Measurements from ENCODE around the gene COMMD7.
A peak's percentile ranks its signal among the peaks of the same experiment; 100 is the strongest.

Gene COMMD7

GRCh38 chr20:32681175-32682084 lies 61.8 kb downstream of the COMMD7 start:
- Histone ChIP-seq H3K4me2 (ENCODE audit: low read length, poor library complexity, severe bottlenecking) (no peak overlapping the region), H2BK5ac (ENCODE audit: low read depth, low read length, poor library complexity, severe bottlenecking) (no peak overlapping the region), H4K91ac (ENCODE audit: low read length) (peak overlapping the region; percentile 87), H2BK15ac (ENCODE audit: low read depth, poor library complexity, severe bottlenecking) (peak overlapping the region; percentile 44), H3K4me3 (ENCODE audit: insufficient read depth in 1 of 2, low read depth in 1 of 2, low read length in 2 of 2) (no peak overlapping the region), H3K23ac (ENCODE audit: low read length in 2 of 2) (no peak overlapping the region), H3K27ac (ENCODE audit: low read length, poor library complexity, severe bottlenecking) (peak overlapping the region; percentile 23), H3K14ac (ENCODE audit: low read length in 2 of 2) (no peak overlapping the region), H3K27me3 (ENCODE audit: control insufficient read depth in 1 of 2, insufficient read depth in 1 of 2, low read length in 2 of 2) (no peaks in the 10 kb centered on the region), H2AFZ (ENCODE audit: low read depth, low read length) (no peak overlapping the region), H3K9ac (ENCODE audit: low read length) (peak overlapping the region; percentile 9), H3K79me1 (replicated peaks; ENCODE audit: low read length, poor library complexity, severe bottlenecking) (no peaks in the 10 kb centered on the region), H3K18ac (ENCODE audit: low read depth in 1 of 2, low read length in 2 of 2) (peak overlapping the region; percentile 31 to 46), H3K4ac (ENCODE audit: low read depth in 1 of 2, low read length in 2 of 2) (peak overlapping the region in 1 of 2 experiments; percentile 37), H2BK12ac (ENCODE audit: low read length in 2 of 2) (peak overlapping the region in 1 of 2 experiments; percentile 74), H2AK5ac (ENCODE audit: low read length, severe bottlenecking) (peak overlapping the region; percentile 26), H2BK120ac (ENCODE audit: low read depth, low read length) (no peak overlapping the region), H3K9me3 (ENCODE audit: control insufficient read depth, low read length) (no peaks in the 10 kb centered on the region), H4K8ac (ENCODE audit: low read length) (peak overlapping the region; percentile 85), H3K36me3 (ENCODE audit: control insufficient read depth in 1 of 2, insufficient read depth in 2 of 2, low read depth in 1 of 2, low read length in 2 of 2) (no peaks in the 10 kb centered on the region), H3K4me1 (ENCODE audit: control insufficient read depth, insufficient read depth, low read depth, low read length) (peaks cover 18% of the 10 kb centered on the region)
- WGBS: 45% methylated on average over 17 of the region's 20 CpGs
- DNase-seq: peak; percentile 58

GRCh38 chr20:32680544-32681174 lies 62.6 kb downstream of the COMMD7 start:
- Histone ChIP-seq H3K79me1 (replicated peaks; ENCODE audit: low read length, poor library complexity, severe bottlenecking) (no peaks in the 10 kb centered on the region), H3K4ac (ENCODE audit: low read depth in 1 of 2, low read length in 2 of 2) (peak overlapping the region in 1 of 2 experiments; percentile 37), H3K9me3 (ENCODE audit: control insufficient read depth, low read length) (no peaks in the 10 kb centered on the region), H2BK12ac (ENCODE audit: low read length in 2 of 2) (peak overlapping the region in 1 of 2 experiments; percentile 9), H3K36me3 (ENCODE audit: control insufficient read depth in 1 of 2, insufficient read depth in 2 of 2, low read depth in 1 of 2, low read length in 2 of 2) (no peaks in the 10 kb centered on the region), H2BK5ac (ENCODE audit: low read depth, low read length, poor library complexity, severe bottlenecking) (no peak overlapping the region), H3K14ac (ENCODE audit: low read length in 2 of 2) (no peak overlapping the region), H3K23ac (ENCODE audit: low read length in 2 of 2) (no peak overlapping the region), H4K91ac (ENCODE audit: low read length) (peak overlapping the region; percentile 61), H3K27ac (ENCODE audit: low read length, poor library complexity, severe bottlenecking) (peak overlapping the region; percentile 23), H3K9ac (ENCODE audit: low read length) (peak overlapping the region; percentile 9), H2BK15ac (ENCODE audit: low read depth, poor library complexity, severe bottlenecking) (peak overlapping the region; percentile 44), H3K4me1 (ENCODE audit: control insufficient read depth, insufficient read depth, low read depth, low read length) (peaks cover 21% of the 10 kb centered on the region), H3K4me3 (ENCODE audit: insufficient read depth in 1 of 2, low read depth in 1 of 2, low read length in 2 of 2) (no peak overlapping the region), H4K8ac (ENCODE audit: low read length) (peak overlapping the region; percentile 66), H2AFZ (ENCODE audit: low read depth, low read length) (no peak overlapping the region), H3K27me3 (ENCODE audit: control insufficient read depth in 1 of 2, insufficient read depth in 1 of 2, low read length in 2 of 2) (no peaks in the 10 kb centered on the region), H2BK120ac (ENCODE audit: low read depth, low read length) (no peak overlapping the region), H2AK5ac (ENCODE audit: low read length, severe bottlenecking) (peak overlapping the region; percentile 24), H3K18ac (ENCODE audit: low read depth in 1 of 2, low read length in 2 of 2) (peak overlapping the region; percentile 31 to 46), H3K4me2 (ENCODE audit: low read length, poor library complexity, severe bottlenecking) (no peak overlapping the region)
- no CpG with 5 or more reads among the region's 1 CpG for WGBS
- DNase-seq: peak; percentile 24

- Histone ChIP-seq H2AK5ac (ENCODE audit: low read length, severe bottlenecking) (no peak overlapping the region), H3K14ac (ENCODE audit: low read length in 2 of 2) (peak overlapping the region in 1 of 2 experiments; percentile 66), H3K4me1 (ENCODE audit: control insufficient read depth, insufficient read depth, low read depth, low read length) (peaks cover 21% of the 10 kb centered on the region), H3K27me3 (ENCODE audit: control insufficient read depth in 1 of 2, insufficient read depth in 1 of 2, low read length in 2 of 2) (no peaks in the 10 kb centered on the region), H3K36me3 (ENCODE audit: control insufficient read depth in 1 of 2, insufficient read depth in 2 of 2, low read depth in 1 of 2, low read length in 2 of 2) (no peaks in the 10 kb centered on the region), H2BK12ac (ENCODE audit: low read length in 2 of 2) (no peak overlapping the region), H3K18ac (ENCODE audit: low read depth in 1 of 2, low read length in 2 of 2) (no peak overlapping the region), H3K4me2 (ENCODE audit: low read length, poor library complexity, severe bottlenecking) (no peak overlapping the region), H2AFZ (ENCODE audit: low read depth, low read length) (no peak overlapping the region), H4K8ac (ENCODE audit: low read length) (no peak overlapping the region), H3K4ac (ENCODE audit: low read depth in 1 of 2, low read length in 2 of 2) (no peak overlapping the region), H3K27ac (ENCODE audit: low read length, poor library complexity, severe bottlenecking) (no peak overlapping the region), H4K91ac (ENCODE audit: low read length) (no peak overlapping the region), H2BK120ac (ENCODE audit: low read depth, low read length) (no peak overlapping the region), H2BK15ac (ENCODE audit: low read depth, poor library complexity, severe bottlenecking) (no peak overlapping the region), H3K9ac (ENCODE audit: low read length) (peak overlapping the region; percentile 6), H3K4me3 (ENCODE audit: insufficient read depth in 1 of 2, low read depth in 1 of 2, low read length in 2 of 2) (no peak overlapping the region), H2BK5ac (ENCODE audit: low read depth, low read length, poor library complexity, severe bottlenecking) (no peak overlapping the region), H3K79me1 (replicated peaks; ENCODE audit: low read length, poor library complexity, severe bottlenecking) (no peaks in the 10 kb centered on the region), H3K23ac (ENCODE audit: low read length in 2 of 2) (no peak overlapping the region), H3K9me3 (ENCODE audit: control insufficient read depth, low read length) (no peaks in the 10 kb centered on the region)
- WGBS: 91% methylated on average over 6 of the region's 6 CpGs
- DNase-seq: no peak
Observed at GRCh38 chr20:32678948-32679347, 64.3 kb downstream of the COMMD7 start.
